ENCODE measurements around the gene NFIX. TPM values are rescaled to one million over a fixed set of nuclear protein-coding genes. Genes with fewer than 3 reads are reported as not detected.

The NFIX gene
- total and polyA plus RNA-seq, 7 donors: 22.2 to 347 (median 220) TPM

- Histone ChIP-seq H3K4me1 (peaks cover 8% of the 10 kb centered on the region), H3K9me3 (no peaks in the 10 kb centered on the region), H3K4me3 (no peak overlapping the region), H3K27me3 (ENCODE audit: insufficient read depth in 3 of 3, low read length in 2 of 3) (no peaks in the 10 kb centered on the region), H3K27ac (no peak overlapping the region), H3K36me3 (ENCODE audit: insufficient read depth in 1 of 2, low read depth in 1 of 2) (peaks cover 3 to 83% of the 10 kb centered on the region in 2 donors)
- ATAC-seq: no peak
- no peak for TF ChIP-seq CTCF (IDR thresholded peaks at IDR 0.05)
- intact Hi-C loops (cut with DNase I): no loop called here
- 88 to 95% (median 94%) methylated on average over 15 of the region's 15 CpGs for WGBS, 3 donors
- DNase-seq: no peak
Observed at GRCh38 chr19:13110099-13110610, 114.9 kb downstream of the NFIX start.

- H3K36me3 ChIP-seq (ENCODE audit: insufficient read depth in 1 of 2, low read depth in 1 of 2): peaks cover 3 to 66% of the 10 kb centered on the region in 2 donors
- peaks cover 24% of the 10 kb centered on the region for H3K4me1 ChIP-seq
- ATAC-seq (no peak), DNase-seq (no peak)
- intact Hi-C loops (cut with DNase I): no loop called here
- H3K4me3 ChIP-seq: no peak overlapping the region
- H3K27me3 ChIP-seq (ENCODE audit: insufficient read depth in 3 of 3, low read length in 2 of 3): no peaks in the 10 kb centered on the region
- WGBS, 3 donors: 89 to 95% (median 94%) methylated on average over 10 of the region's 10 CpGs
- no peaks in the 10 kb centered on the region for H3K9me3 ChIP-seq
- H3K27ac ChIP-seq: no peak overlapping the region
- TF ChIP-seq CTCF (IDR thresholded peaks at IDR 0.05): no peak
Observed at GRCh38 chr19:13112555-13112954, 117.3 kb downstream of the NFIX start.

GRCh38 chr19:13115936-13116281 lies 120.6 kb downstream of the NFIX start:
- intact Hi-C loops (cut with DNase I): no loop called here
- no peak for TF ChIP-seq CTCF (IDR thresholded peaks at IDR 0.05)
- H3K27ac ChIP-seq: peak overlapping the region; percentile 79
- DNase-seq (no peak), ATAC-seq (no peak)
- WGBS, 3 donors: 1 to 2% (median 1%) methylated on average over 17 to 18 of the region's 18 CpGs
- H3K4me3 ChIP-seq: peak overlapping the region; percentile 80
- H3K9me3 ChIP-seq: no peaks in the 10 kb centered on the region
- H3K4me1 ChIP-seq: peaks cover 37% of the 10 kb centered on the region
- H3K27me3 ChIP-seq (ENCODE audit: insufficient read depth in 3 of 3, low read length in 2 of 3): no peaks in the 10 kb centered on the region
- peaks cover 3 to 36% of the 10 kb centered on the region in 2 donors for H3K36me3 ChIP-seq (ENCODE audit: insufficient read depth in 1 of 2, low read depth in 1 of 2)

GRCh38 chr19:13116282-13117175 lies 121.3 kb downstream of the NFIX start, which contains the start of gene TRMT1:
TSS of gene TRMT1 (minus strand) at chr19:13116740. CDS start at chr19:13116399, 341 bp downstream.
- intact Hi-C loops (cut with DNase I): no loop called here
- peaks cover 3 to 33% of the 10 kb centered on the region in 2 donors for H3K36me3 ChIP-seq (ENCODE audit: insufficient read depth in 1 of 2, low read depth in 1 of 2)
- peak within 1 kb of the TSS; percentile 80 for H3K4me3 ChIP-seq
- H3K27ac ChIP-seq: peak within 1 kb of the TSS; percentile 79
- H3K27me3 ChIP-seq (ENCODE audit: insufficient read depth in 3 of 3, low read length in 2 of 3): no peaks in the 10 kb centered on the region
- H3K4me1 ChIP-seq: peaks cover 37% of the 10 kb centered on the region
- WGBS, 3 donors: 0 to 1% (median 0%) methylated on average over 51 of the region's 51 CpGs
- DNase-seq: peak; percentile 95 to 96
- peak; percentile 82 to 89 (median 85) for ATAC-seq
- H3K9me3 ChIP-seq: no peaks in the 10 kb centered on the region
- no peak for TF ChIP-seq CTCF (IDR thresholded peaks at IDR 0.05)

Measured in psoas muscle (tissue), 8 donors.